T-helper 22 cell (primary cell): Measurements from ENCODE around the gene TESPA1.
A peak's percentile ranks its signal among the peaks of the same experiment; 100 is the strongest.
"Not testable (repeated sequence)": the region's sequence is repeated elsewhere in the genome, so short reads cannot be mapped to it uniquely, and the experiment has no call there.

ENCODE experiments used
- DNase-seq: peaks from one replicate; pipeline ENCODE4 v3.0.0-alpha.2; 2020; ENCODE audit warnings: low read depth

The TESPA1 gene

GRCh38 chr12:54984658-54985376 lies at the start of gene TESPA1:
Gene TESPA1 (minus strand): TSS chr12:54984762. CDS start chr12:54974562, 10,200 bp downstream.
- peak; percentile 77 for DNase-seq

- no peak for DNase-seq
These were observed 49.7 kb upstream of the TESPA1 start for GRCh38 chr12:55034218-55034617.

GRCh38 chr12:55025508-55025907 lies 40.9 kb upstream of the TESPA1 start:
- no peak for DNase-seq

GRCh38 chr12:55024575-55024974 lies 40.0 kb upstream of the TESPA1 start:
- no peak for DNase-seq

- DNase-seq, result no peak
These were observed 35.2 kb upstream of the TESPA1 start, which contains the start of gene NEUROD4 for GRCh38 chr12:55019784-55020183. Gene NEUROD4 (plus strand): TSS chr12:55019974. CDS start chr12:55026440, 6,466 bp downstream.

GRCh38 chr12:55017416-55017925 lies 32.9 kb upstream of the TESPA1 start:
- DNase-seq, result no peak

GRCh38 chr12:55008944-55009585 lies 24.5 kb upstream of the TESPA1 start:
- no peak for DNase-seq

GRCh38 chr12:55002355-55002754 lies 17.8 kb upstream of the TESPA1 start:
- no peak for DNase-seq

GRCh38 chr12:55001198-55001868 lies 16.8 kb upstream of the TESPA1 start:
- no peak for DNase-seq

- DNase-seq, result no peak
These were observed 14.5 kb upstream of the TESPA1 start for GRCh38 chr12:54998958-54999510.

GRCh38 chr12:54997929-54998522 lies 13.5 kb upstream of the TESPA1 start:
- no peak for DNase-seq

GRCh38 chr12:54996205-54996604 lies 11.6 kb upstream of the TESPA1 start:
- no peak for DNase-seq

GRCh38 chr12:54993181-54993835 lies 8.7 kb upstream of the TESPA1 start:
- peak; percentile 53 for DNase-seq

GRCh38 chr12:54991991-54992375 lies 7.4 kb upstream of the TESPA1 start:
- no peak for DNase-seq

- DNase-seq, result no peak
These were observed 6.8 kb upstream of the TESPA1 start for GRCh38 chr12:54991161-54991990.

GRCh38 chr12:54989829-54990228 lies 5.3 kb upstream of the TESPA1 start:
- no peak for DNase-seq

- DNase-seq, result no peak
These were observed 4.0 kb upstream of the TESPA1 start for GRCh38 chr12:54988402-54989054.

- DNase-seq, result no peak
These were observed 3.2 kb upstream of the TESPA1 start for GRCh38 chr12:54987611-54988231.

GRCh38 chr12:54986773-54987172 lies 2.2 kb upstream of the TESPA1 start:
- DNase-seq, result not testable (repeated sequence)
